Astrocyte (in vitro differentiated cells and primary cell): ENCODE data around the gene SSTR5. TPM values are rescaled to one million over a fixed set of nuclear protein-coding genes. Genes with fewer than 3 reads are reported as not detected.

Experiments used
- DNase-seq: peaks from one replicate; pipeline ENCODE4 v3.0.0-alpha.2; 2010; ENCODE audit warnings: low read depth
- FAIRE-seq: peaks from 2 replicates; lab custom pipeline; 2011; peaks lifted over from hg19 to GRCh38; lab: Jason Lieb, UNC
- H2AFZ ChIP-seq: 2 replicates; pipeline ENCODE4 v1.6.0; 2012; ENCODE audit warnings: low read depth, low read length, inconsistent platforms
- H3K27ac ChIP-seq: 2 replicates; pipeline ENCODE4 v1.5.1; 2011; ENCODE audit warnings: low read depth, low read length, inconsistent platforms
- H3K27me3 ChIP-seq: 2 replicates; pipeline ENCODE4 v1.6.0; 2011; ENCODE audit warnings: low read length, inconsistent platforms; ENCODE audit not compliant: insufficient read depth
- H3K36me3 ChIP-seq: 2 replicates; pipeline ENCODE4 v1.5.1; 2011; ENCODE audit warnings: low read length, inconsistent platforms; ENCODE audit not compliant: insufficient read depth
- H3K4me1 ChIP-seq: 2 replicates; pipeline ENCODE4 v1.5.1; 2011; ENCODE audit warnings: low read length, inconsistent platforms; ENCODE audit not compliant: insufficient read depth
- H3K4me2 ChIP-seq: 2 replicates; pipeline ENCODE4 v1.6.0; 2012; ENCODE audit warnings: low read length, inconsistent platforms
- H3K4me3 ChIP-seq: 2 replicates; pipeline ENCODE4 v1.5.1; 2011; ENCODE audit warnings: low read depth, mild to moderate bottlenecking, low read length, inconsistent platforms; ENCODE audit not compliant: insufficient read depth
- H3K79me2 ChIP-seq: 2 replicates; pipeline ENCODE4 v1.6.0; 2012; ENCODE audit warnings: mild to moderate bottlenecking, low read length, inconsistent platforms; ENCODE audit not compliant: insufficient read depth
- H3K9ac ChIP-seq: 2 replicates; pipeline ENCODE4 v1.6.0; 2012; ENCODE audit warnings: mild to moderate bottlenecking, low read length, inconsistent platforms
- H3K9me3 ChIP-seq: 2 replicates; pipeline ENCODE4 v1.5.1; 2012; ENCODE audit warnings: low read depth, mild to moderate bottlenecking, low read length, inconsistent platforms; ENCODE audit not compliant: insufficient read depth
- H4K20me1 ChIP-seq: 2 replicates; pipeline ENCODE4 v1.6.0; 2012; ENCODE audit warnings: low read length, inconsistent platforms; ENCODE audit not compliant: insufficient read depth
- H3K27ac Mint-ChIP-seq: one replicate; pipeline ENCODE4 v1.8.0; 2021; ENCODE audit warnings: mild to moderate bottlenecking, mixed read lengths; ENCODE audit not compliant: unreplicated experiment
- H3K27me3 Mint-ChIP-seq: one replicate; pipeline ENCODE4 v1.8.0; 2021; ENCODE audit warnings: low read depth, mixed read lengths; ENCODE audit not compliant: unreplicated experiment
- H3K36me3 Mint-ChIP-seq: one replicate; pipeline ENCODE4 v1.8.0; 2021; ENCODE audit warnings: low read depth, mixed read lengths; ENCODE audit not compliant: unreplicated experiment
- H3K4me1 Mint-ChIP-seq: one replicate; pipeline ENCODE4 v1.8.0; 2021; ENCODE audit warnings: low read depth, mixed read lengths; ENCODE audit not compliant: unreplicated experiment
- H3K4me3 Mint-ChIP-seq: one replicate; pipeline ENCODE4 v1.8.0; 2021; ENCODE audit warnings: mild to moderate bottlenecking, moderate library complexity, mixed read lengths; ENCODE audit not compliant: unreplicated experiment
- H3K9me3 Mint-ChIP-seq: one replicate; pipeline ENCODE4 v1.8.0; 2021; ENCODE audit warnings: mild to moderate bottlenecking, mixed read lengths; ENCODE audit not compliant: unreplicated experiment
- EZH2 ChIP-seq: IDR thresholded peaks from 2 replicates; pipeline ENCODE4 v1.6.1; 2012; ENCODE audit warnings: mild to moderate bottlenecking, low read length, inconsistent platforms; ENCODE audit not compliant: insufficient read depth
- total RNA-seq: library from RNA; stranded (reverse); gene quantifications from 2 replicates; pipeline ENCODE4 v1.2.1, GENCODE V29; 2021
- TF ChIP-seq, protein P1 (sequence below): IDR thresholded peaks from 2 replicates; pipeline ENCODE4 v1.5.1; 2011; ENCODE audit warnings: low read depth, mild to moderate bottlenecking, inconsistent platforms, low read length, moderate library complexity; ENCODE audit not compliant: insufficient read depth

The SSTR5 gene
- total RNA-seq, 1 donor from 2014 or later = not detected

GRCh38 chr16:1124795-1125194, 52.2 kb downstream of the SSTR5 start:
- no peaks in the 10 kb centered on the region for H3K27me3 ChIP-seq
- FAIRE-seq = no peak

GRCh38 chr16:1125471-1125870, 52.9 kb downstream of the SSTR5 start:
- no peak overlapping the region for H3K4me2 ChIP-seq
- H3K9me3 ChIP-seq = no peaks in the 10 kb centered on the region
- no peaks in the 10 kb centered on the region for H3K9me3 Mint-ChIP-seq
- H3K79me2 ChIP-seq = no peaks in the 10 kb centered on the region
- no peak overlapping the region for H3K9ac ChIP-seq
- H3K27me3 Mint-ChIP-seq = peaks cover 11% of the 10 kb centered on the region
- DNase-seq (peak; percentile 55), FAIRE-seq (no peak)
- no peaks in the 10 kb centered on the region for H4K20me1 ChIP-seq
- H3K27ac ChIP-seq = no peak overlapping the region
- H3K4me1 ChIP-seq = no peaks in the 10 kb centered on the region
- H3K27ac Mint-ChIP-seq = no peak overlapping the region
- H3K36me3 Mint-ChIP-seq = no peaks in the 10 kb centered on the region
- no peak overlapping the region for H3K4me3 Mint-ChIP-seq
- no peaks in the 10 kb centered on the region for H3K36me3 ChIP-seq
- H3K4me1 Mint-ChIP-seq = no peaks in the 10 kb centered on the region
- TF ChIP-seq, protein P1, sequence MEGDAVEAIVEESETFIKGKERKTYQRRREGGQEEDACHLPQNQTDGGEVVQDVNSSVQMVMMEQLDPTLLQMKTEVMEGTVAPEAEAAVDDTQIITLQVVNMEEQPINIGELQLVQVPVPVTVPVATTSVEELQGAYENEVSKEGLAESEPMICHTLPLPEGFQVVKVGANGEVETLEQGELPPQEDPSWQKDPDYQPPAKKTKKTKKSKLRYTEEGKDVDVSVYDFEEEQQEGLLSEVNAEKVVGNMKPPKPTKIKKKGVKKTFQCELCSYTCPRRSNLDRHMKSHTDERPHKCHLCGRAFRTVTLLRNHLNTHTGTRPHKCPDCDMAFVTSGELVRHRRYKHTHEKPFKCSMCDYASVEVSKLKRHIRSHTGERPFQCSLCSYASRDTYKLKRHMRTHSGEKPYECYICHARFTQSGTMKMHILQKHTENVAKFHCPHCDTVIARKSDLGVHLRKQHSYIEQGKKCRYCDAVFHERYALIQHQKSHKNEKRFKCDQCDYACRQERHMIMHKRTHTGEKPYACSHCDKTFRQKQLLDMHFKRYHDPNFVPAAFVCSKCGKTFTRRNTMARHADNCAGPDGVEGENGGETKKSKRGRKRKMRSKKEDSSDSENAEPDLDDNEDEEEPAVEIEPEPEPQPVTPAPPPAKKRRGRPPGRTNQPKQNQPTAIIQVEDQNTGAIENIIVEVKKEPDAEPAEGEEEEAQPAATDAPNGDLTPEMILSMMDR = no peak
- no peak for TF ChIP-seq EZH2
- no peak overlapping the region for H3K4me3 ChIP-seq
- H2AFZ ChIP-seq = no peak overlapping the region
- no peaks in the 10 kb centered on the region for H3K27me3 ChIP-seq

More at GRCh38 chr16:1124795-1125194, 52.2 kb downstream of the SSTR5 start:
- no peaks in the 10 kb centered on the region for H3K9me3 Mint-ChIP-seq
- no peaks in the 10 kb centered on the region for H3K36me3 Mint-ChIP-seq
- H3K27me3 Mint-ChIP-seq = peaks cover 11% of the 10 kb centered on the region
- Histone ChIP-seq H4K20me1 (no peaks in the 10 kb centered on the region), H3K79me2 (no peaks in the 10 kb centered on the region), H3K4me1 (no peaks in the 10 kb centered on the region), H3K9ac (no peak overlapping the region), H3K36me3 (no peaks in the 10 kb centered on the region), H3K4me3 (no peak overlapping the region), H2AFZ (no peak overlapping the region), H3K9me3 (no peaks in the 10 kb centered on the region), H3K27ac (no peak overlapping the region), H3K4me2 (no peak overlapping the region)
- no peaks in the 10 kb centered on the region for H3K4me1 Mint-ChIP-seq
- no peak for DNase-seq
- TF ChIP-seq EZH2 = no peak
- TF ChIP-seq, protein P1 = no peak
- H3K27ac Mint-ChIP-seq = no peak overlapping the region
- H3K4me3 Mint-ChIP-seq = no peak overlapping the region

DNA sequence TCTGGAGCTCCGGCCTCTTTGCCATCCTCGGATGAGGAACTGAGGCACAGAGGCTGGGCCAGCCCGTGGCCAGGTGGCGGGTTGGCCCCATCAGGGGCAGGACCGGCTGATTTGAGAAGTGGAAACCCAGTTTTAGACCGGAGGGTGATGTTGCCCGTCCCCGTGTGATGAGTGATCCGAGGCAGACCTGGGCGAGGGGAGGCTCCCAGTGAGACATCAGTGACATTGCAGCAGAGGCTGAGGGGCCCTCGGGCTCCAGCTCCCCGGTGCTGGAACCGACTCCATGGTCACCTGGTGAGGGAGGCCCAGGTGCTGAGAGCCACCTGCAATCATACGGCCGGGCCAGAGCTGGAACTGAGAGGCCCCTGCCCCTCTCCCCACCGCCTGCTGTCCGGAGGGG, 53.5 kb downstream of the SSTR5 start:
- no peaks in the 10 kb centered on the region for H3K27me3 ChIP-seq
- H3K36me3 ChIP-seq = no peaks in the 10 kb centered on the region
- no peak overlapping the region for H3K4me2 ChIP-seq
- H4K20me1 ChIP-seq = no peaks in the 10 kb centered on the region
- H3K27ac Mint-ChIP-seq = no peak overlapping the region
- FAIRE-seq (no peak), DNase-seq (no peak)
- H3K79me2 ChIP-seq = no peaks in the 10 kb centered on the region
- no peak overlapping the region for H3K4me3 Mint-ChIP-seq
- H3K4me3 ChIP-seq = no peak overlapping the region
- TF ChIP-seq EZH2 = no peak
- TF ChIP-seq, protein P1 = no peak
- H3K36me3 Mint-ChIP-seq = no peaks in the 10 kb centered on the region
- H3K9ac ChIP-seq = no peak overlapping the region
- H3K27me3 Mint-ChIP-seq = peaks cover 11% of the 10 kb centered on the region
- H2AFZ ChIP-seq = no peak overlapping the region
- H3K4me1 Mint-ChIP-seq = no peaks in the 10 kb centered on the region
- H3K9me3 Mint-ChIP-seq = no peaks in the 10 kb centered on the region
- no peak overlapping the region for H3K27ac ChIP-seq
- no peaks in the 10 kb centered on the region for H3K4me1 ChIP-seq
- no peaks in the 10 kb centered on the region for H3K9me3 ChIP-seq
